Liver (tissue), 9 donors: ENCODE results near the gene CHADL. TPM values are rescaled to one million over a fixed set of nuclear protein-coding genes. Genes with fewer than 3 reads are reported as not detected.

ENCODE experiments used
- DNase-seq: peaks from one replicate; pipeline ENCODE4 v3.0.0-alpha.2; 2017; ENCODE audit warnings: low spot score
- H3K27ac ChIP-seq, 2 donors: one replicate each; pipeline ENCODE4 v1.7.0; 2013; ENCODE audit warnings: inconsistent platforms in 2 of 2, low read length in 2 of 2, control low read depth in 1 of 2, low read depth in 1 of 2, mild to moderate bottlenecking in 1 of 2
- H3K27me3 ChIP-seq, 4 donors: one replicate each; pipeline versions ENCODE4 v1.6.1 to v1.7.0; 2013; ENCODE audit warnings: low read length in 3 of 4, inconsistent platforms in 1 of 4, mild to moderate bottlenecking in 1 of 4, moderate library complexity in 1 of 4; ENCODE audit not compliant: control insufficient read depth in 4 of 4, insufficient read depth in 4 of 4
- H3K36me3 ChIP-seq, 4 donors: one replicate each; pipeline versions ENCODE4 v1.6.1 to v1.7.0; 2013; ENCODE audit warnings: low read length in 3 of 4, mild to moderate bottlenecking in 3 of 4, low read depth in 1 of 4, moderate library complexity in 1 of 4; ENCODE audit not compliant: control insufficient read depth in 4 of 4, insufficient read depth in 3 of 4
- H3K4me1 ChIP-seq, 4 donors: one replicate each; pipeline versions ENCODE4 v1.6.1 to v1.7.0; 2013; ENCODE audit warnings: low read length in 3 of 4, mild to moderate bottlenecking in 3 of 4, moderate library complexity in 1 of 4; ENCODE audit not compliant: control insufficient read depth in 4 of 4, insufficient read depth in 4 of 4
- H3K4me3 ChIP-seq, 3 donors: one replicate each; pipeline versions ENCODE4 v1.6.1 to v1.7.0; 2013; ENCODE audit warnings: low read length in 3 of 3, control low read depth in 1 of 3, low read depth in 1 of 3, mild to moderate bottlenecking in 1 of 3
- H3K9ac ChIP-seq, 2 donors: one replicate each; pipeline ENCODE4 v1.7.0; 2013; ENCODE audit warnings: low read length in 2 of 2, mild to moderate bottlenecking in 2 of 2, moderate library complexity in 2 of 2, control low read depth in 1 of 2, low read depth in 1 of 2
- H3K9me3 ChIP-seq, 4 donors: one replicate each; pipeline versions ENCODE4 v1.6.1 to v1.7.0; 2013; ENCODE audit warnings: low read length in 3 of 4; ENCODE audit not compliant: control insufficient read depth in 4 of 4
- ATF3 ChIP-seq: IDR thresholded peaks from 2 replicates; pipeline ENCODE4 v1.6.1; 2016; ENCODE audit warnings: antibody characterized with exemption
- CTCF ChIP-seq: fragments of 150-350 bp; IDR thresholded peaks from 2 replicates; pipeline ENCODE4 v1.5.1; 2017; ENCODE audit warnings: improper control_type of control experiment, low read depth, low read length; ENCODE audit not compliant: missing input control
- EGR1 ChIP-seq, 2 donors: IDR thresholded peaks; 2 replicates each; pipeline ENCODE4 v1.6.1; 2016 to 2018; ENCODE audit warnings: antibody characterized with exemption in 2 of 2, low read depth in 2 of 2
- FOXA1 ChIP-seq: IDR thresholded peaks from 2 replicates; pipeline ENCODE4 v1.6.1; 2016; ENCODE audit warnings: antibody characterized with exemption
- FOXA2 ChIP-seq: IDR thresholded peaks from 2 replicates; pipeline ENCODE4 v1.6.1; 2016; ENCODE audit warnings: antibody characterized with exemption
- GABPA ChIP-seq, 2 donors: IDR thresholded peaks in 1 of 2; conservative IDR thresholded peaks in 1 of 2; 2 replicates each; pipeline ENCODE4 v1.6.1; 2016; ENCODE audit warnings: antibody characterized with exemption in 2 of 2, mild to moderate bottlenecking in 1 of 2, moderate library complexity in 1 of 2
- HNF4A ChIP-seq, 2 donors: conservative IDR thresholded peaks; 2 replicates each; pipeline ENCODE4 v1.6.1; 2016; ENCODE audit warnings: antibody characterized with exemption in 2 of 2, mild to moderate bottlenecking in 2 of 2
- HNF4G ChIP-seq: IDR thresholded peaks from 2 replicates; pipeline ENCODE4 v1.6.1; 2016; ENCODE audit warnings: antibody characterized with exemption
- RAD21 ChIP-seq, 2 donors: IDR thresholded peaks; 2 replicates each; pipeline ENCODE4 v1.6.1; 2016; ENCODE audit warnings: antibody characterized with exemption in 2 of 2, mild to moderate bottlenecking in 2 of 2
- RXRA ChIP-seq, 2 donors: IDR thresholded peaks; 2 replicates each; pipeline ENCODE4 v1.6.1; 2017 to 2018; ENCODE audit warnings: antibody characterized with exemption in 2 of 2, mild to moderate bottlenecking in 1 of 2
- TAF1 ChIP-seq: conservative IDR thresholded peaks from 2 replicates; pipeline ENCODE4 v1.6.1; 2016; ENCODE audit warnings: antibody characterized with exemption, mild to moderate bottlenecking
- YY1 ChIP-seq: IDR thresholded peaks from 2 replicates; pipeline ENCODE4 v1.6.1; 2016; ENCODE audit warnings: antibody characterized with exemption, mild to moderate bottlenecking
- WGBS: extraction: QIAGEN DNeasy Blood & Tissue Kit; methylation state at CpG from one replicate; pipeline ENCODE4 v1.1.7; 2013; 5-methylcytosine and 5-hydroxymethylcytosine counted together
- polyA plus RNA-seq, 2 donors: library from polyadenylated mRNA; stranded (reverse) in 1 of 2; unstranded in 1 of 2; fragments of 200-250 nt in 1 of 2; fragments of >200 nt in 1 of 2; fragmentation: Nextera tagmentation in 1 of 2; extraction: Ambion mirVana in 1 of 2; gene quantifications; one replicate each; pipeline versions ENCODE4 v1.2.1 to v1.2.3, GENCODE V29; 2013 to 2015
- total RNA-seq, 2 donors: library from RNA; depleted of rRNA; stranded (reverse); fragments of >200 nt; gene quantifications; one replicate each; pipeline ENCODE4 v1.2.3, GENCODE V29; 2014
- TF ChIP-seq, protein P1 (sequence below): IDR thresholded peaks from 2 replicates; pipeline ENCODE4 v1.6.1; 2016; ENCODE audit warnings: antibody characterized with exemption, mild to moderate bottlenecking
- TF ChIP-seq, protein P2 (sequence below): IDR thresholded peaks from 2 replicates; pipeline ENCODE4 v1.6.1; 2016; ENCODE audit warnings: antibody characterized with exemption
- TF ChIP-seq, protein P3 (sequence below): IDR thresholded peaks from 2 replicates; pipeline ENCODE4 v1.6.1; 2016; ENCODE audit warnings: antibody characterized with exemption
- donor health status: healthy.
- donor health status: healthy.
- donor health status: healthy.
- donor health status: healthy.
- donor health status: healthy.

CHADL gene
- total and polyA plus RNA-seq, 4 donors: 0.51 to 1.0 (median 0.62) TPM

- Histone ChIP-seq H3K9me3 (no peaks in the 10 kb centered on the region), H3K4me1 (peaks cover 5 to 27% (median 19%) of the 10 kb centered on the region in 4 donors), H3K4me3 (peak overlapping the region; percentile 50 to 65 (median 54)), H3K27ac (peak overlapping the region; percentile 96 to 97), H3K9ac (peak overlapping the region; percentile 69 to 88), H3K36me3 (peaks cover 0 to 6% (median 4%) of the 10 kb centered on the region in 4 donors), H3K27me3 (no peaks in the 10 kb centered on the region)
- DNase-seq: no peak
- 1% methylated on average over 15 of the region's 15 CpGs for WGBS
- TF ChIP-seq RAD21 (IDR thresholded peaks at IDR 0.05): no peak
- TF ChIP-seq ATF3: peak; percentile 10
- TF ChIP-seq GABPA (IDR thresholded peaks at IDR 0.05 in 1 of 2, conservative IDR thresholded peaks at IDR 0.05 in 1 of 2): no peak
- TF ChIP-seq RXRA (IDR thresholded peaks at IDR 0.05): no peak
- no peak for TF ChIP-seq FOXA2
- TF ChIP-seq FOXA1: no peak
- peak; percentile 28 for TF ChIP-seq TAF1
- TF ChIP-seq, protein P1, sequence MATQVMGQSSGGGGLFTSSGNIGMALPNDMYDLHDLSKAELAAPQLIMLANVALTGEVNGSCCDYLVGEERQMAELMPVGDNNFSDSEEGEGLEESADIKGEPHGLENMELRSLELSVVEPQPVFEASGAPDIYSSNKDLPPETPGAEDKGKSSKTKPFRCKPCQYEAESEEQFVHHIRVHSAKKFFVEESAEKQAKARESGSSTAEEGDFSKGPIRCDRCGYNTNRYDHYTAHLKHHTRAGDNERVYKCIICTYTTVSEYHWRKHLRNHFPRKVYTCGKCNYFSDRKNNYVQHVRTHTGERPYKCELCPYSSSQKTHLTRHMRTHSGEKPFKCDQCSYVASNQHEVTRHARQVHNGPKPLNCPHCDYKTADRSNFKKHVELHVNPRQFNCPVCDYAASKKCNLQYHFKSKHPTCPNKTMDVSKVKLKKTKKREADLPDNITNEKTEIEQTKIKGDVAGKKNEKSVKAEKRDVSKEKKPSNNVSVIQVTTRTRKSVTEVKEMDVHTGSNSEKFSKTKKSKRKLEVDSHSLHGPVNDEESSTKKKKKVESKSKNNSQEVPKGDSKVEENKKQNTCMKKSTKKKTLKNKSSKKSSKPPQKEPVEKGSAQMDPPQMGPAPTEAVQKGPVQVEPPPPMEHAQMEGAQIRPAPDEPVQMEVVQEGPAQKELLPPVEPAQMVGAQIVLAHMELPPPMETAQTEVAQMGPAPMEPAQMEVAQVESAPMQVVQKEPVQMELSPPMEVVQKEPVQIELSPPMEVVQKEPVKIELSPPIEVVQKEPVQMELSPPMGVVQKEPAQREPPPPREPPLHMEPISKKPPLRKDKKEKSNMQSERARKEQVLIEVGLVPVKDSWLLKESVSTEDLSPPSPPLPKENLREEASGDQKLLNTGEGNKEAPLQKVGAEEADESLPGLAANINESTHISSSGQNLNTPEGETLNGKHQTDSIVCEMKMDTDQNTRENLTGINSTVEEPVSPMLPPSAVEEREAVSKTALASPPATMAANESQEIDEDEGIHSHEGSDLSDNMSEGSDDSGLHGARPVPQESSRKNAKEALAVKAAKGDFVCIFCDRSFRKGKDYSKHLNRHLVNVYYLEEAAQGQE: no peak
- no peak for TF ChIP-seq HNF4G
- TF ChIP-seq, protein P2, sequence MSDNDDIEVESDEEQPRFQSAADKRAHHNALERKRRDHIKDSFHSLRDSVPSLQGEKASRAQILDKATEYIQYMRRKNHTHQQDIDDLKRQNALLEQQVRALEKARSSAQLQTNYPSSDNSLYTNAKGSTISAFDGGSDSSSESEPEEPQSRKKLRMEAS: no peak
- TF ChIP-seq CTCF: no peak
- TF ChIP-seq EGR1 (IDR thresholded peaks at IDR 0.05; ENCODE audit: low read depth in 2 of 2): no peak
- peak; percentile 9 to 17 for TF ChIP-seq HNF4A (conservative IDR thresholded peaks at IDR 0.05)
- TF ChIP-seq, protein P3, sequence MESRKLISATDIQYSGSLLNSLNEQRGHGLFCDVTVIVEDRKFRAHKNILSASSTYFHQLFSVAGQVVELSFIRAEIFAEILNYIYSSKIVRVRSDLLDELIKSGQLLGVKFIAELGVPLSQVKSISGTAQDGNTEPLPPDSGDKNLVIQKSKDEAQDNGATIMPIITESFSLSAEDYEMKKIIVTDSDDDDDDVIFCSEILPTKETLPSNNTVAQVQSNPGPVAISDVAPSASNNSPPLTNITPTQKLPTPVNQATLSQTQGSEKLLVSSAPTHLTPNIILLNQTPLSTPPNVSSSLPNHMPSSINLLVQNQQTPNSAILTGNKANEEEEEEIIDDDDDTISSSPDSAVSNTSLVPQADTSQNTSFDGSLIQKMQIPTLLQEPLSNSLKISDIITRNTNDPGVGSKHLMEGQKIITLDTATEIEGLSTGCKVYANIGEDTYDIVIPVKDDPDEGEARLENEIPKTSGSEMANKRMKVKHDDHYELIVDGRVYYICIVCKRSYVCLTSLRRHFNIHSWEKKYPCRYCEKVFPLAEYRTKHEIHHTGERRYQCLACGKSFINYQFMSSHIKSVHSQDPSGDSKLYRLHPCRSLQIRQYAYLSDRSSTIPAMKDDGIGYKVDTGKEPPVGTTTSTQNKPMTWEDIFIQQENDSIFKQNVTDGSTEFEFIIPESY: peak; percentile 8
- no peak for TF ChIP-seq YY1
These were observed 45.9 kb upstream of the CHADL start for GRCh38 chr22:41286639-41287091.
